ENCODE measurements around the gene PRDX3.

DNA sequence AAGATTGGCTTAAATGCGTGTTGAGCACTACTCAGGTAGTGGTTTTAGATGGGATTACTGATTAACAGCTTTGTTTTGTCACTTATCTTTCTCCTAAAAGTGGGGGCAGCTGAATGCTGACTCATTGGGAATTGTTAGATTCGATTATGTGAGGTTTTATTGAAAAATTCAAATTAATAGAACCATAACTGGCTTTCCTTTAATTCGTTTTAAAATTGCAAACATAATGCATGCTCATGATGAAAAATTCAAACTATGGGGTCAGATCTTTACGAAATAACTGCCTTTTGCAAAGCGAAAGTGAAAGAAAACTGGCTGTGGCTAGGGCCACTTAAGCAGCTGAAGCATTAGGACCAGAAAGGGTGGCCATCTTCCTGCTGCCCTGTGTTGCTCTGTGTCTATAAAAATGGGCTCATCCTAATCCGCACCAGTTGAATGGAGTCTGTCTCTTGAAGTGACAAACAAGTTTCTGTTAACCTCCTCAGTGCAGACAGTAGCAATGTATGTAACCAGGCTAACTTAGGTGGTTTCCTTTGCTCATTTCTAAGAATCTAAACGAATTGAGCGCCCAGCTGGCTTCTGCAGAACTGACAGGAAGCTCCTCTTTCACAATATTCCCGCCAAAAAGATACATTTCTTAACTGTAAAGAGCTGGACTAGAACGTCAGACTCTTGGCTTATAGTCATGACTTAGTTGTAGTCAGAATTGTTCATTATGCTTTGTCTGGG, 46.9 kb downstream of the PRDX3 start:
- TF ChIP-seq, protein P1, sequence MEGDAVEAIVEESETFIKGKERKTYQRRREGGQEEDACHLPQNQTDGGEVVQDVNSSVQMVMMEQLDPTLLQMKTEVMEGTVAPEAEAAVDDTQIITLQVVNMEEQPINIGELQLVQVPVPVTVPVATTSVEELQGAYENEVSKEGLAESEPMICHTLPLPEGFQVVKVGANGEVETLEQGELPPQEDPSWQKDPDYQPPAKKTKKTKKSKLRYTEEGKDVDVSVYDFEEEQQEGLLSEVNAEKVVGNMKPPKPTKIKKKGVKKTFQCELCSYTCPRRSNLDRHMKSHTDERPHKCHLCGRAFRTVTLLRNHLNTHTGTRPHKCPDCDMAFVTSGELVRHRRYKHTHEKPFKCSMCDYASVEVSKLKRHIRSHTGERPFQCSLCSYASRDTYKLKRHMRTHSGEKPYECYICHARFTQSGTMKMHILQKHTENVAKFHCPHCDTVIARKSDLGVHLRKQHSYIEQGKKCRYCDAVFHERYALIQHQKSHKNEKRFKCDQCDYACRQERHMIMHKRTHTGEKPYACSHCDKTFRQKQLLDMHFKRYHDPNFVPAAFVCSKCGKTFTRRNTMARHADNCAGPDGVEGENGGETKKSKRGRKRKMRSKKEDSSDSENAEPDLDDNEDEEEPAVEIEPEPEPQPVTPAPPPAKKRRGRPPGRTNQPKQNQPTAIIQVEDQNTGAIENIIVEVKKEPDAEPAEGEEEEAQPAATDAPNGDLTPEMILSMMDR (IDR thresholded peaks at IDR 0.05): no peak
- no peak for TF ChIP-seq POLR2A (IDR thresholded peaks at IDR 0.05)
